Cardiac septum (tissue), 1 donor: ENCODE data around the gene SPATC1L. TPM values are rescaled to one million over a fixed set of nuclear protein-coding genes. Genes with fewer than 3 reads are reported as not detected.
"Not testable (repeated sequence)": the region's sequence is repeated elsewhere in the genome, so short reads cannot be mapped to it uniquely, and the experiment has no call there.

ENCODE experiments used
- DNase-seq: peaks from one replicate; pipeline ENCODE4 v3.0.0-alpha.2; 2020; ENCODE audit warnings: low spot score
- intact Hi-C: fragments of 100-400 bp; cut with DNase I; formaldehyde crosslinking; loops from one replicate; pipeline ENCODE4 v1.14.0; 2022
- long read RNA-seq: library from polyadenylated mRNA; unstranded; transcript quantifications from one replicate; pipeline ENCODE4 v2.0.0, GENCODE V29; 2021
- total RNA-seq: library from RNA; stranded (reverse); fragmentation: NEBNext Ultra II Directional; extraction: Animal tissue kit (Norgen Biotek cat#: 25700); gene quantifications from one replicate; pipeline ENCODE4 v1.2.1, GENCODE V29; 2021
- donor health status: DM: no; HTN: no; CAD: no.

The SPATC1L gene
- 7.3 TPM for total RNA-seq
- long read RNA-seq, transcript SPATC1L-202 (4 exons, 1,182 nt), result major isoform, 16 of 19 reads
- long read RNA-seq, partial matches to known transcripts, result 0 of 19 reads
- long read RNA-seq, other reads (novel, unspliced or antisense), result 3 of 19 reads

DNA sequence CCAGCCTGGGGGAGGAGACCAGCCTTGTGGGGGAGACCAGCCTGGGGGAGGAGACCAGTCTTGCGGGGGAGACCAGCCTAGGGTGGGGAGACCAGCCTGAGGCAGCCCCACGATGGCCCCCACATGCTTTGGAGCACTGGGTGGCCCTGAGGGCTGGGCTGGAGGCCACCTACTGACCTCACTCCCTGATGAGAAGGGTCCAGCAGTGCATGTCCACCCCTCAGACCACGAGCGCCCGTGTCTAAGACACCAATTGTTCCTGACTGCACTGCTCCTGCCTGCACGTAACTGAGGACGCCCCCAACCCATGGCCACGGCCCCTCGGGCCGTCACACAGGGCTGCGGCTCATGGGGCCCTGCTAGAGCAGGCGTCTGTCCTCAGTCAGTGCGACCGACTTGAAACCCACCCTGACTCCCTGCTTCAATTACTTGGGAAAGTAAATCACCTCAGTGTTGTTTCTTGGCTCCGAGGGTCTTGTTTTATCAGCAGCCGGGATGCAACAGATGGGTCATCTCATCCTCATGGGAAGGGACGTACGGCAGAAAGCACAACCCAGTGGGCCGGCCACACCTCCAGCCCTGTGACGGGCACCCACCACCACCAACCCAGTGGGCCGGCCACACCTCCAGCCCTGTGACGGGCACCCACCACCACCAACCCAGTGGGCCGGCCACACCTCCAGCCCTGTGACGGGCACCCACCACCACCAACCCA, at the start of gene SPATC1L:
TSS of gene SPATC1L (minus strand) at position 550 of the 715 bp plus-strand sequence. CDS start 1,643 bp downstream, outside the sequence.
- intact Hi-C loops, result no loop called here
- DNase-seq, result peak; percentile 84

DNA sequence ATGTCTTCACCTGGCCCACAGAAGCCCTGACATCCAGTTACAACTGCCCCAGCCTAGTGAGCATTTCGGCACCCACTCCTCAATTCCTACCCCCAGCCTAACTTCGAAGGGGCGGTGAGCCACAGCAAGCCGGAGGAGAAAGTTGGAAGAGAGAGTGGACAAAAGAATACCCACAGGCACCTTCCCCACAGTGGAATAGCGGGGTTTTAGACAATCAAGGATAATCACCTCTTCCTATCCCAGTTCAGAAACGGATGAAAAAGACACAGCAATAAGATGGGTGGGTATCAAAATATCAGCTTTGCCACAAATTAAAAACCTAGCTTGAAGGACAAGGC, 45.6 kb upstream of the SPATC1L start:
- intact Hi-C loops, result loop anchor here (2.0 to 10.0 kb wide), 4 partner anchors 41 to 258 kb away; partner anchors contain the start of genes MCM3AP and YBEY
- DNase-seq, result no peak

GRCh38 chr21:46229133-46229922, 45.1 kb upstream of the SPATC1L start:
- intact Hi-C loops, result loop anchor here (2.0 to 10.0 kb wide), 4 partner anchors 41 to 257 kb away; partner anchors contain the start of genes MCM3AP and YBEY
- DNase-seq, result no peak

DNA sequence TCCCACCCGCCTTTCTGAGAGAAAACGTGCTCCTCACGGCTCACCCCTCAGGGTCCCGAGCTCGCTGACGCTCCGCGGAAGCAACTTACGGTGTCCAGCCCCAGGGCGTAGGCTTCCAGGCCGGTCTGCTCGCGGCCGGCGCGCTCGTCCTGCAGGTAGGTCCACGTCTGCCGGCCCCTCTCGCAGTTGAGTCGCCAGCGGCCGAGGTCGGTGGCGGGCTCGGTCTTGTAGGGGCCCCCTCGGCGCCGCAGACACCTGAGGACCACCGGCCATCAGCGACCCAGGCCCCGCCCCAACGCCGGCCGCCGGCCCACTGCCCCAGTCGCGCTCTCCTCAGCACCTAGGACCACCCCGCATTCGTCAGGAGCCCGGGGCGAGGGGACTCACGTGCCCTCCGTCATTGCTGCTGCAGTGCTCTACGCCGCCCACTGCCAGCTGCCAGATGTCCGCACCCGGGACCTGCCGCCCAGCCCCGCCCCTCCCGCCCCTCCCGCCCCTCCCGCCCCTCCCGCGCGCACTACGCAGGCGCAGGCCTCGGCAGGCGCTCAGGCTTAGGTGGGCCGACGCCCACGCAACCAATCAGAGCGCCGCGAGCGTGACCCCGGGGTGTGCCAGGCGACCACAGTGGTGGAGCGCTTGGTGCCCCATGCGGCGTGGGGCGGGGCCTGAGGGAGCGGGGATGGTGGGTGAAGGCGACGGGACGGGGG, 44.2 kb upstream of the SPATC1L start, which contains the start of gene LSS:
TSS of gene LSS (minus strand) at position 430 of the 707 bp plus-strand sequence. CDS start at position 401, 29 bp downstream.
- DNase-seq, result peak; percentile 98
- intact Hi-C loops, result loop anchor here (2.0 to 10.0 kb wide), 4 partner anchors 40 to 256 kb away; partner anchors contain the start of genes MCM3AP and YBEY

DNA sequence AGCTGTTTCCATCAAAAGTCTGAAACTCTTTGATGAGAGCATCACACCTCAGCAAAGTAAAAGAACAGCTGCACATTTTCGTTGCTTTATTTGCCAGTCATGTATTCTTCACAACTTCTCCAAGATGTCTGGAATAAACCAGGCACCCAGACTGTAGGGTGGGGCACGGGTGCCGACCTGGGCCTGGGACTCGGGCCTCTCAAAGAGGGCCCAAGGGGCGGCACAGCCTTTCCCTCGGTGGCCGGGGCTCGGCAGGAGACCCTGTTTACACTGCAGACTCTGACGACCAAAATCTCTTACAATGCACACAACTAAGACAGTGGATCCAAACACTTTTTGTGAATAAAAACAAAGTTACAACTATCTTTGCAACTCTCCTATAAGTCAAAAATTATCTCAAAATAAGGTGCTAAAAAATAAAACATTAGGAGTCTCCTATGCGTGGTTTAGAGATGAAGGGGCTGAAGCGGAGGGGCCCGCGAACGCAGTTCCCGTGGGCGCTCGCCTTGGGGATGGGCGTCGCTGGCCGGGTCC, 43.6 kb upstream of the SPATC1L start:
- no peak for DNase-seq
- intact Hi-C loops, result loop anchor here (2.0 to 10.0 kb wide), 4 partner anchors 39 to 256 kb away; partner anchors contain the start of genes MCM3AP and YBEY

DNA sequence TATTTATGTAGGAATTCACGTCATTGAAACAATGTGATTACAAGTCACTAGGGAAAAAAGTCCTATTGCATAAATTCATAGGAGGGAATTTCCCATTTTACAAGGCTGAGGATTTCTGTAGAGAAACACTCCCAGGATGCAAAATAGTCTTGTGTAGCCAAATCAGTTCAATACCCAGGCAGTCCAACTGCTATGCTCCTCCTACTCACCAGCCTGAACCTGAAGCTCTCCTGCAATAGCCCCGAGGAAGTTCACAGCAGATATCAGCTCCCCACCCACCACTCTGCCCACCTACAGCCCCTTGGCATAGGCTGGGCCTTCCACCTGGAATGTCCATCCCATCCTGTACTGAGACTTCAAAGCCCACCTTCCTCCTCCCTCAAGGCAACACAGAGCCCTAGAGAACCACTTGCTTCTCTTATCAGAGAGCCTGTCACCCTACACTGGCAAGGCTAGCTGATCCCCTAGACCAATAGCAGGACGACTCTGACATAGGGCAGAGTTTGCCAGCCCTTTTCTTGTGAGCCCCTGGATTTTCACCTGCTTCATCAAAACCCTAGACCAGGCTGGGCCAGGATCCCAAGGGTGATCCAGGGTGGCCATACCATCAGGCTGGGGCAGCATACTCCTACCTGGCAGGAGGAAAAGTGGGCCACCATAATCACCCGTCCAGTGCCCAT, 42.8 kb upstream of the SPATC1L start:
- DNase-seq, result no peak
- intact Hi-C loops, result loop anchor here (5.0 to 10.0 kb wide), 3 partner anchors 60 to 255 kb away; partner anchors contain the start of genes MCM3AP and YBEY

DNA sequence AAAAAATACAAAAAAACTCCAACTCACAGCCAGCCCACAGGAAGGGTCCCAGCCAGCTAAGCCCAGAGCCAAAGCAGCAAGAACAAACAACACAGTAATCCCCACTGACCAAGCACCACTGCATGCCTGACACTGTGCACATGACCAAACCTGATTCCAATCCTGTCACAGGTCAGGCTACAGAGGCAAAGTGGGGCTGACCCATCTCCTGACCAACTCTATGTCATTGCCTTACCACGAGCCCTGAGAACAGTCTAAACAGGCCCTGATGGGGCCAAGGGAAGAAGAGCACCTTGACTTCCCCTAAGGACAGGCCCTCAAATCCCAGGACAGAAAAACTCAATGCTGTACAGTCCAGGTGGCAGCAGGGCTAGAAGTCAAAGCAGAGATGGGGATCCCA, 41.9 kb upstream of the SPATC1L start:
- intact Hi-C loops, result loop anchor here (5.0 to 10.0 kb wide), 3 partner anchors 61 to 254 kb away; partner anchors contain the start of genes MCM3AP and YBEY
- no peak for DNase-seq

DNA sequence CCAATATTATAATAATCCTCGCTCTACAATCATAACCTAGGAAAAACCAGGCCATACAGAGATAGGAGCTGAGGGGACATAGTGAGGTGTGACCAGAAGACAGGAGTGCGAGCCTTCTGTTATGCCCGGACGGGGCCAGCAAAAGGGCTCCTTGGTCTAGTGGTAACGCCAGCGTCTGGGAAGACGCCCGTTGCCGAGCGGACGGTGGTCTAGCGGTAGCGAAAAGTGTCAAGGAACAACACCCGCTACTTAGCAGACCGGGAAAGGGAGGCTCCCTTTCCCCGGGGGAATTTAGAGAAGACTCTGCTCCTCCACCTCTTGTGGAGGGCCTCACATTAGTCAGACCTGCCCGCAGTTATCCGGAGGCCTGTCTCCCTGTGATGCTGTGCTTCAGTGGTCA, 39.4 kb upstream of the SPATC1L start:
- intact Hi-C loops, result loop anchor here (10.0 kb wide), 1 partner anchor 79 kb away; no protein-coding TSS in a partner anchor
- not testable (repeated sequence) for DNase-seq

DNA sequence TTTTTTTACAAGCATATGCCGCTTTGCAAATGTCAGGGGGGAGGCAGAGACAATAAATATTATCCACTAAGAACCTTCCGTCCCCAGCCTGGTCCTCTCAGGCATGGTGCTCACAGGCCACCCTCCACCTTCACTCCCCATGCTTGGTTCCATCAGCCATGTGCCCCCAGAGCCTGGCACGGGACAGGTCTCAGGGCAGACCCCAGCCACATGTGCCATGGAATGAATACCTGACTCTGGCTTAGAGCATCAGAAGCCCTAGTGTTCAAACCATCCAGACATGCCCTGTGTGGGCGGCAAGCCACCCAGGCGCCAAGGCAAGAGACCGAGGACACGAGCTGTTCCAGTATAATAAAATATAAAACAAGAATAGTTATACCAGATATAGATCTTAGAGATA, 39.0 kb upstream of the SPATC1L start:
- DNase-seq, result no peak
- intact Hi-C loops, result loop anchor here (10.0 kb wide), 1 partner anchor 78 kb away; no protein-coding TSS in a partner anchor

DNA sequence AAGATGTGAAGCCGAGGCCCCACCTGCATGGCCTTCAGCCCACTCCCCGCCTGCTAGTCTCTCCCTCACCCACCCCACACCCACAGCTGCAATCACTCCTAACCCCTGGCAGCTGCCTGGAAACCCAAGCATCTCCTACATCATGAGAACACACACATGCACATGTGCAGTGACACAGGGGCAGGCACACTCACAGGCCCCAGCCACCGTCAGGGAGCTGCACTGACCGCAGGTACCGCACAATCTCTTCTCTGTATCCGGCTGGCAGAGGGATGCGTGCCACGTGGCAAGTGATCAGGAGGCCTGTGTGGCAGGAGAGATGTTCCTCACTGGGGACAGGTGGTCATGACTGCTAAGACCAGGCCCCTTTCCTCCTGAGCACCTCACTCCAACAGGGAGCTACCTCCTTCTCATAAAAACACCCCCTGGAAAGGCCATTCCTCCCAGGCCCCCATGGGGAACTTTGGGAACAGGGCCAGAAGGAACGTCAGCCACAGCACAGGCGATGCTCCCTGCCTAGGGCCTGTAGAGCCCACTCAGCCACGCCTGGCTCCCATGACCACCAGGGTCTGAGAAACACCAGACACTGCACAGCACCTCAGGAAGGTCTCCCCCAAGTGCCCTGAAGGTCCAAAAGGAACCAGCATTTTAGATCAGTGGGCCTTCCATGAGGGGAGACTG, 38.3 kb upstream of the SPATC1L start:
- no peak for DNase-seq
- intact Hi-C loops, result loop anchor here (10.0 kb wide), 1 partner anchor 78 kb away; no protein-coding TSS in a partner anchor

DNA sequence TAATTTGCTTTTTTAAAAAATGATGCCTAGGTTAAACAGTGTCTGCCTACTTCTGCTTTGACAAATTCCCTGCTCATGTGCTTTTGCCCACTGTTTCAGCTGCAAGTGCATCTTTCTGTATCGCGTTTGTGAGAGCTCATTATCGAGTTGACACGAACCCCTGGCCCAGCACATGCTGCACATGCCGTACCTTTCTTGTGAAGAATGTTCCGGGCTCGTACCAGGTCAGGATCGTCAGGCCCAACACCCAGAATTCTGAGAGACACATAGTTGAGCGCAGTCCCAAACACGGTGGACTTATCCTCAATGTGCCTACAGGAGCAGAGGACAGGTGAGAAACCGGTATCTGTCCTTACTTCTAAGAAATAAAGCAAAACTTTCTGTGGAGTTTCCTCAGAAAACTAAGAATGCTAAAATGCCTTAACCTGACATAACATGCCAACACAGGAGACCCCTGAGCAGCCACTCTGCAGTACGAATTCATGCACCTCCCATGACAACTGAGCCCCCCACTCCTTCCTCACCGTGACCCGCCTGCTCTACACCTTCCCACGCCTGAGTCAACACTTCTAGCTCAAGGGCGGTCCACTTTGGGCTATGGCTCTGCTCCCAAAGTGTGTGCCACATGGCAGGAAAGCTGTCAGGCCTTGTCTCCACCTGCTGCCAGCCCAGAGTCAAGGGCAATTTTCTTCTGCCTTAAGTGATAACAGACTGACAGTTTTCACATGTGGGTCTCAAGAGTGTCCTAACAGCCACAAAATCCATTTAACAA, 37.6 kb upstream of the SPATC1L start:
- intact Hi-C loops, result loop anchor here (10.0 kb wide), 1 partner anchor 77 kb away; no protein-coding TSS in a partner anchor
- no peak for DNase-seq

- intact Hi-C loops, result loop anchor here (10.0 kb wide), 1 partner anchor 76 kb away; no protein-coding TSS in a partner anchor
- DNase-seq, result no peak
Observed at GRCh38 chr21:46220847-46221246, 36.6 kb upstream of the SPATC1L start.

DNA sequence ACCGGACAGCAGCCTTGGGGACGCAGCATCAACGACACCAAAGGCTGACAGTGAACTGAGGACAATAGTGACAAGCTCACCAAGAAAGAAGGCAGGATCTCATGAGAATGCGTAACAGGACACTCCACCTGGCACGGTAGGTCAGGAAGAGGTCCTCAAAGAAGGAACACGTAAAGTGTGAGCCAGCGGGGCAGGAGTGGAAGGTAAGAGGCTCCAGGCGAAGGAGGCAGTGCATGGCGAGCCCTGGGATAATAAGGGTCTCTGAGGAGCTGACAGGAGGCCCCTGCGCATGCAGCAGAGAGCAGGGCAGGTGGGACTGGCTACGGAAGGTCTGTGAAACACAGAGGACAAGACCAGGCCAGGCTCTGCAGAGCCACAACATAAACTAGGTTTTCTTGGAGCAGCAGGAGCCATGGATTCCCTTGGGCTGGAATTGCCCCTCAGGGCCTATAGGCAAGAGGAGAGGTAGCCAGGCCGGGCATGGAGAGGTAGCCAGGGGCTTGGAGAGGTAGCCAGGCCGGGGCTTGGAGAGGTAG, 36.1 kb upstream of the SPATC1L start:
- DNase-seq, result no peak
- intact Hi-C loops, result loop anchor here (10.0 kb wide), 1 partner anchor 76 kb away; no protein-coding TSS in a partner anchor

GRCh38 chr21:46219591-46220239, 35.5 kb upstream of the SPATC1L start:
- no peak for DNase-seq
- intact Hi-C loops, result loop anchor here (10.0 kb wide), 1 partner anchor 75 kb away; no protein-coding TSS in a partner anchor

DNA sequence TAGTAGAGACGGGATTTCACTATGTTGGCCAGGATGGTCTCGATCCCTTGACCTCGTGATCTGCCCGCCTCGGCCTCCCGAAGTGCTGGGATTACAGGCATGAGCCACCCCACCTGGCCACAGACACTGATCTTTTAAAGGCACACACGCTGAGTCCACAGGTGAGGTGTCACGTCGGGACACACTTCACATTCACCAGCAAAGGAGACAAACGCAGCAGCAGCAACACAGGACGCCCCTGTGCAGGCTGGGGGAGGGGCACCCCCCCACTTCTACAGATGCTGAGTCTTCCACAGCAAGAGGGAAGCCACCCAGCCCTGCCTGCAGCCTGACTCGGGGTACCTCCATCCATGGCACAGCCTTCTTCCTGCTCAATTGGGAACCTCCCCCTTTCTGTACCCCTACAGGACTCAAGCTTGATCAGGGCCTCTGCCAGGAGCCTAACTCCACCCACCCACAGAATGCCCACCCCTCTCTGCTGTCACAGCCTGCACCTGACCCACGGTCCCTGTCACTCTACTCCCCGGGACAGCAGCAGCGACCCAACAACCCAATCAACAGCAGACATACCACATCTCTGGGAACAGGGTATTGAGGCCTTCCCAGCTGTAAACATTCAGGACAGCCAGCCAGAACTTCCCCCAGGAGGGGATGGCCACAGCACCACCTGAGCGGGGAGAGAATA, 34.8 kb upstream of the SPATC1L start:
- no peak for DNase-seq
- intact Hi-C loops, result no loop called here
